Esophagus squamous epithelium (tissue), 4 donors: ENCODE data around the gene FXYD5.

Source experiments
- POLR2A ChIP-seq, 4 donors: fragments of 450-650 bp; IDR thresholded peaks; one replicate each; pipeline ENCODE4 v1.6.1; 2017; ENCODE audit warnings: antibody characterized with exemption in 4 of 4, mild to moderate bottlenecking in 4 of 4, moderate library complexity in 3 of 4
- TF ChIP-seq, protein P1 (sequence below), 6 experiments: fragments of 450-650 bp in 4 of 6; fragments of 200-600 bp in 2 of 6; sonication (generic) in 2 of 6; IDR thresholded peaks; one replicate each; pipeline ENCODE4 v1.5.1; 2016 to 2019; ENCODE audit warnings: antibody characterized with exemption in 6 of 6, mild to moderate bottlenecking in 4 of 6, moderate library complexity in 4 of 6

DNA sequence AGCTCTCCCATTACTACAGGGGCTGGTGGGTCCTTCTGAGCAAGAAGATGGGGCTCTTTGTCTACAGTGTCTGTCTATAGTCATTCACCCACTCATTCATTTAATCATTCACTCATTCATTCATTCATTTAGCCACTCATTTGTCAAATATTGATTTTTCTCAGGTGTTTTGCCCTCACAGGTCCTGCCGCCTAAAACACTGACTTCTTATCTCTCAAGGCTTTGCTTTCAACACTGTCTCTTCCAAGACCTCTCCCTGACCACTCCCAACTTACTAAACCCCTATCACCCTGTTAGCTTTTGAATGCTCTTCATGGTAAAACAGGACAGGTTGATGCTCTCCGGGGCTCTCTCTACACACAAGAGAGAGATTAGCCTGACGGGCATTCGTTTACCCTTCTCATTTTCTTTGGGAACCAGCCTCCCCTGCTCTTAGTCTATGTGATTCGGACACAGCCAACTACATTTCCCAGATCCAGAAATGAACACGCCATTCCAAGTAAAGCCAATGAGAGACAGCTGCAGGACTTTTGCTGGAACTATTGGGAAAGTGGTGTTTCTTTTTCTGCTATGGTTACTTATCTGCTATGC, 51.3 kb downstream of the FXYD5 start:
- TF ChIP-seq, protein P1, sequence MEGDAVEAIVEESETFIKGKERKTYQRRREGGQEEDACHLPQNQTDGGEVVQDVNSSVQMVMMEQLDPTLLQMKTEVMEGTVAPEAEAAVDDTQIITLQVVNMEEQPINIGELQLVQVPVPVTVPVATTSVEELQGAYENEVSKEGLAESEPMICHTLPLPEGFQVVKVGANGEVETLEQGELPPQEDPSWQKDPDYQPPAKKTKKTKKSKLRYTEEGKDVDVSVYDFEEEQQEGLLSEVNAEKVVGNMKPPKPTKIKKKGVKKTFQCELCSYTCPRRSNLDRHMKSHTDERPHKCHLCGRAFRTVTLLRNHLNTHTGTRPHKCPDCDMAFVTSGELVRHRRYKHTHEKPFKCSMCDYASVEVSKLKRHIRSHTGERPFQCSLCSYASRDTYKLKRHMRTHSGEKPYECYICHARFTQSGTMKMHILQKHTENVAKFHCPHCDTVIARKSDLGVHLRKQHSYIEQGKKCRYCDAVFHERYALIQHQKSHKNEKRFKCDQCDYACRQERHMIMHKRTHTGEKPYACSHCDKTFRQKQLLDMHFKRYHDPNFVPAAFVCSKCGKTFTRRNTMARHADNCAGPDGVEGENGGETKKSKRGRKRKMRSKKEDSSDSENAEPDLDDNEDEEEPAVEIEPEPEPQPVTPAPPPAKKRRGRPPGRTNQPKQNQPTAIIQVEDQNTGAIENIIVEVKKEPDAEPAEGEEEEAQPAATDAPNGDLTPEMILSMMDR (IDR thresholded peaks at IDR 0.05): no peak
- no peak for TF ChIP-seq POLR2A (IDR thresholded peaks at IDR 0.05)
